GM18499 (cell line): ENCODE data around the gene GTPBP6.
"Not testable (repeated sequence)": the region's sequence is repeated elsewhere in the genome, so short reads cannot be mapped to it uniquely, and the experiment has no call there.

ENCODE experiments used
- ATAC-seq: cut with Tn5 transposase; IDR thresholded peaks from one replicate; pipeline ENCODE4 v1.9.1; 2021; ENCODE audit warnings: moderate number of reproducible peaks; ENCODE audit not compliant: insufficient read depth, unreplicated experiment

GTPBP6 gene

DNA sequence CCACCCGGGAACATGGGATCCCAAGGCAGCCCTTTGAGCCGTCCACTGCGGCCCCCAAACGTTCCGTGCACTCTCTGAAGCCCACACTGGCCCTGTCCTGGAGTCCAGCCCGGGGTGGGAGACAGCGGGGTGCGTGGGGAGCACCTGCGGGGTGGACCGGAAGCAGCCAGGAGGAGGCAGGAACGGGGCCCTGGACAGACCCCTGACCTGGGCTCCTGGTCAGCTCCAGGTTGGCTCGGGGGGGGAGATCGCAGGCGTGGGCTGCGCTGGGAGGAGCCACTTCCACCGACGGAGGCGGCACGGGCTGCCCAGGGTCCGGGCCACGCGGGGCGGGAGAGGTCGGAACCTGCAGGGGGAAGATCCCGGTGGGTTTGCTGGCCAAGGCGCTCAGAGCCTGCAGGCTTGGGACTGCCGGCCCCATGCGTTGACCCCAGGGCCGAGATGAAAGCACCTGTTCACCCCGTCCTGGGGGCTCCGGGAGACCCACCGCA lies 43.1 kb downstream of the GTPBP6 start:
- ATAC-seq, result no peak

GRCh38 chrX:274904-275475 lies 43.6 kb downstream of the GTPBP6 start:
- no peak for ATAC-seq

- ATAC-seq, result no peak
Observed at GRCh38 chrX:270848-271367, 47.7 kb downstream of the GTPBP6 start.

DNA sequence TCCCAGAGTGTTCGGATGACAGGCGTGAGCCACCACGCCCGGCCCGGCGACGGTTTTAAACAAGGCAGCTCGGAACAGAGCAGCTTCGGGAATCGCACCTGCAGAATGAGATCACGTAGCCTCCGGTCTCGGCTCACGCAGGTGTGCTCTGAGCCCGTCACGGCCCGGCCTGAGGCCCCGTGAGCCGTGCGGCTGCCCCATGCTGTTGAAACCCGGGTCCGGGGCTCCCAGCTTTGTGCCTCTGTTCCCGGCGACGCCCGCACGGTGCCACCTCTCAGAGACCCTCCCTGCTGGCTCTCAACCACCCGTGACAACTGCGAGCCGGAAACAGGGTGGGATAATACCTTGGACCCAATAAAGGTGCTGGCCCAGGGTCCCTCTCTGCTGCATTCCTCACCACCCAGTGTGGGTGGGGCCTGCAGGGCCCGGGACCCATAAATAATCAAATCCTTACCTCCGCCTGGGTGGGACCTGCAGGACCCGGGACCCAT lies 50.8 kb downstream of the GTPBP6 start:
- no peak for ATAC-seq

- no peak for ATAC-seq
Observed at GRCh38 chrX:265502-265901, 53.1 kb downstream of the GTPBP6 start.

DNA sequence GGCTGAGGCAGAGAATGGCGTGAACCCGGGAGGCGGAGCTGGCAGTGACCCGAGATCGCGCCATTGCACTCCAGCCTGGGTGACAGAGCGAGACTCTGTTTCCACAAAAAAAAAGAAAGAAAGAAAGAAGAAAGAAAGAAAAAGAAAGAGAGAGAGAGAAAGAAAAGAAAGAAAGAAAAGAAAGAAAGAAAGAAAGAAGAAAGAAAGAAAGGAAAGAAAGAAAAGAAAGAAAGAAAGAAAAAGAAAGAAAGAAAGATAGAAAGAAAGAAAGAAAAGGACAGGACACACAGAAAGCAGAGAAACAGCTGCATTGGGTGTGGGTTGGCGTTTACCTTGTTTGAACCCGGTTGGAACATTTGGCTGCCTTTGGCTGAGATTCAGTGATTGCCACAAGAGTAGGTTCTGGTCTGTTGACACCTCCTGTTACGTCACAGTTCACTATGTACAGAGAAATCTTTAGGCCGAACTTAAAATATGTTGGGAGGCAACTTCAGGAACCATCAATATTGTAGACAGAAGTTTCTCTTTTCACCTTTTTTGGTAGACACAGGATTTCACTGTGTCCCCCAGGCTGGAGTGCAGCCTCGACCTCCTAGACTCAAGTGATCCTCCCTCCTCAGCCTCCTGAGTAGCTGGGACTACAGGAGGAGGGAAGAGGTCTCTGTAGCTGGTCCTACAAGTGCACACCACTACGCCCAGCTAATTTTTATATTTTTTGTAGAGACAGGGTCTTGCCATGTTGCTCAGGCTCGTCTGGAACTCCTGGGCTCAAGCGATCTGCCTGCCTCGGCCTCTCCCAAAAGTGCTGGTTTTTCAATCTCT lies 53.8 kb downstream of the GTPBP6 start:
- no peak for ATAC-seq

DNA sequence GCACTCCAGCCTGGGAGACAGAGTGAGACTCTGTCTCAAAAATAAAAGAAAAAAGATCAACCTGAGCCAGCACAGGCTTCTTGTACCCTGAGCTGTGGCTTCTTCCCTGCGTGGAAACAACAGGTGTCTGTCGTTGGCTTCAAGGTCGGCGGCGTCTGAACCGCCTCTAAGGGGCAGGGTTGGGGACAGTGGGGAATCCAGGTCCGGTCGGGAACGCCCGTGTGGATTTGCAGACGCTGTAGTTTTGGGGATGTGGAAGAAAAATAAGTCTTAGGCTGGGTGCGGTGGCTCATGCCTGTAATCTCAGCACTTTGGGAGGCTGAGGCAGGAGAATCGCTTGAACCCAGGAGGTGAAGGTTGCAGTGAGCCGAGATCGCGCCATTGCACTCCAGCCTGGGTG lies 54.6 kb downstream of the GTPBP6 start:
- ATAC-seq, result not testable (repeated sequence)

GRCh38 chrX:262381-262909 lies 56.2 kb downstream of the GTPBP6 start:
- ATAC-seq, result no peak

DNA sequence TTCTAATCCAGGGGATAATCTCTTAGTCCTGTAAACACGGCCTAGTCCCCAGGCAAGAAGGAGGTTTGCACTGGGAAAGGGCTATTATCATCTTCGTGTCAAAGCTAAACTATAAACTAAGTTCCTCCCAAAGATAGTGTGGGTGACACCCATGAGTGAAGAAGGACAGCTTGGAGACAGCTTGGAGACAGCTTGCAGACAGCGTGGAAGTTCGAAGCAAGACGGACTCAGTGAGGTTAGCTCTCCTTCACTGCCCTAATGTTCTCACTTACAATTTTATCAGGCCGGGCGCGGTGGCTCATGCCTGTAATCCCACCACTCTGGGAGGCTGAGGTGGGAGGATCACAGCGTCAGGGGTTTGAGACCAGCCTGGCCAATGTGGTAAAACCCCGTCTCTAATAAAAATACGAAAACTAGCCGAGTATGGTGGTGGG lies 56.7 kb downstream of the GTPBP6 start:
- ATAC-seq, result no peak

DNA sequence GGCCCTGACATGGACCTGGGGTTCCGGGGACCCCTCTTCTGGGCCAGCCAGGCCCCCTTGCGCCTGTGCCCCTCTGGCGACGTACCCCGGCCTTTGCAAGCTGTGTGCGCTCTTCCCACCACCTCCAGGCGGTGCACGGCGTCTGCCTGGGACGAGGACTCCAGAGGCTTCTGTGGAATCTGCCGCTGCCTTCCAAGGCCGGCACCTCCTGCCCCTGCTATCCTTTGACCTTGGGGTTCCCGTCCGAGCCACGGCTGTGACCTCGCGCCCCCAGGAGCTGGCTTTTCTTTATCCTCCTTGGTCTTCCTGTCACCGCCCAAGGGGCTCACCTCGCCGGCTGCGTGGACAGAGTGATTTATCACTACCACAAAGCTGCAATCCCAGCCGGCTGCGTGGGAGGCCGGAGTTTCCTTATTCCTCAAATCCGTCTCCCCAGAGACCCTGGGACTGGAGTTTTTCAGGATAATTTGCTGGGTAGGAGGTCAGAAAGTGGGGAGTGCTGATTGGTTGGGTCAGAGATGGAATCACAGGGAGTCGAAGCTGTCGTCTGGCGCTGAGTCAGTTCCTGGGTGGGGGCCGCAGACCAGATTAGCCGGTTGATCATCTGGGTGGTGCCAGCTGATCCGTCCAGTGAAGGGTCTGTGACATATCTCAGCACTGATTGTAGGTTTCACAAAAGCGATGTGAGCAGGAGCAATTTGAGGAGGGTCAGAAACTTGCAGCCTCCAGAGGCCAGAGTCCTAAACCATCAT lies 57.3 kb downstream of the GTPBP6 start:
- ATAC-seq, result no peak

GRCh38 chrX:259692-260355 lies 58.8 kb downstream of the GTPBP6 start:
- ATAC-seq, result no peak

DNA sequence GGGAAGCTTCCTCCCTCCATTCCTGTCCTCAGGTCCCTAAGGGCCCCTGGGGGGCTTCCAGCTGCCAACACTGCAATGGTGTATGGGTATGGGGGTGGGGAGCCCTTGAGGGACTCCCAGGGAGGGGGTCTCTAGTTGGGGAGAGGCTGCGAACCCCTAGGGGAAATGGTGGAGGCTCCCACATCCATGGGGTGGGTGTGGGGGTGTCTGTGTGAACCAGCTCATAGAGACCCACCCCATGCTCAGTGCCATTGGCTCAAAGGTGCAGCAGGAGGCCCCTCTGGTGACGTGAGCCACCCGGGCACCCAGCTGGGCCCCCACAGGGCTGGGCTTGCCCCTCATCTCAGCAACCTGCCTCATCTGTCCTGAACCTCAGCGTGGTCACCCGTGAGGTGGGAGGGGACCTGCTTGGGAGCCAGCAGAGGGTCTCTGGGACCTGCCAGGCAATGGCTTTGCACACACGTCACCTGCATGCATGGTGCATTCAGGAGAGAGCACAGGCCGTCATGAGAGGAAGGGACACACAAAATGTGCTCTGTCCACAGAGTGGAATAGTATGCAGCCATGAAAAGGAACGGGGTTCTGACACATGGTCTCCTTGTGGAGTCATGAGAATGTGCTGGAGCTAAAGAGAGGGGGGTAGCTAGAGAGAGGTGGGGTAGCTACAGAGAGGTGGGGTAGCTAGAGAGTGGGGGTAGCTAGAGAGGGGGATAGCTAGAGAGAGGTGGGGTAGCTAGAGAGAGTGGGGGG lies 60.1 kb downstream of the GTPBP6 start:
- ATAC-seq, result no peak

DNA sequence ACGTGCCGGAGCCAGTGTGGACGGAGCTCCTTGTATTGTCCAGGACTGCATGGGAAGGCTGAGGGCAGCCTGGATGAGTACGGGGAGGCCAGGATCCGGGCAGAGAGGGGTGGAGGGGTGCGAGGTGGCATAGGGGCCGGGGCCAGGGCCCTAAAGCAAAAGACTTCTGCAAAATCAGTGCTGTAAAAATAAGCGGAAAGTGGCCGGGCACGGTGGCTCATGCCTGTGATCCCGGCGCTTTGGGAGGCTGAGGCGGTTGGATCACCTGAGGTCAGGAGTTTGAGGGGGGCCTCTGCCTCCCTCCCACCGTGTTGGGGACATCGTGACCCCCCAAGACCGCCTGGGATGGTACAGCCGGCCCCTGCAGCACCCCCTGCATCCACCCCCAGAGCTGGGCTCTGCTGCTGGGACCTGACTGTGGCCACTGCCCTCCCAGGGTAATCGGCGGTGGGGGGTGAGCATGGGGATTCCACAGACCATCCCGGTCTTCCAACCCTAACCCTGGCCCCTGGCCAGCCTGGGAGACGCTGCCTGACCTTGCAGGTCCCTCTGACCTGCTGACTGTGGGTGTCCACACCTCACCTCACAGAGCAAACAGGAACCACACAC lies 60.8 kb downstream of the GTPBP6 start:
- ATAC-seq, result no peak

GRCh38 chrX:257054-257453 lies 61.5 kb downstream of the GTPBP6 start:
- ATAC-seq, result not testable (repeated sequence)

- ATAC-seq, result no peak
Observed at GRCh38 chrX:255923-256331, 62.7 kb downstream of the GTPBP6 start.
